Measurements from ENCODE around the gene TMC7. TPM values are rescaled to one million over a fixed set of nuclear protein-coding genes. Genes with fewer than 3 reads are reported as not detected.

The TMC7 gene
- total and polyA plus RNA-seq, 4 donors = 0.06 to 0.42 (median 0.09) TPM

GRCh38 chr16:18938986-18939385 is 44.7 kb upstream of the TMC7 start:
- H3K9me3 ChIP-seq (ENCODE audit: control insufficient read depth in 4 of 4, low read length in 3 of 4) = no peaks in the 10 kb centered on the region
- no peak for DNase-seq (ENCODE audit: low spot score)
- H3K27me3 ChIP-seq (ENCODE audit: control insufficient read depth in 4 of 4, insufficient read depth in 4 of 4, low read length in 3 of 4) = no peaks in the 10 kb centered on the region
- no peak for TF ChIP-seq FOXA1 (IDR thresholded peaks at IDR 0.05)
- 96% methylated on average over 9 of the region's 9 CpGs for WGBS
- H3K9ac ChIP-seq (ENCODE audit: low read depth in 1 of 2, low read length in 2 of 2) = no peak overlapping the region
- no peaks in the 10 kb centered on the region for H3K36me3 ChIP-seq (ENCODE audit: control insufficient read depth in 4 of 4, insufficient read depth in 3 of 4, low read depth in 1 of 4, low read length in 3 of 4)
- no peaks in the 10 kb centered on the region for H3K4me1 ChIP-seq (ENCODE audit: control insufficient read depth in 4 of 4, insufficient read depth in 4 of 4, low read length in 3 of 4)
- no peak overlapping the region for H3K4me3 ChIP-seq (ENCODE audit: low read depth in 1 of 3, low read length in 3 of 3)
- H3K27ac ChIP-seq (ENCODE audit: low read depth in 1 of 2, low read length in 2 of 2) = no peak overlapping the region

GRCh38 chr16:18941471-18941870 is 42.3 kb upstream of the TMC7 start:
- Histone ChIP-seq H3K4me3 (ENCODE audit: low read depth in 1 of 3, low read length in 3 of 3) (no peak overlapping the region), H3K9ac (ENCODE audit: low read depth in 1 of 2, low read length in 2 of 2) (no peak overlapping the region), H3K36me3 (ENCODE audit: control insufficient read depth in 4 of 4, insufficient read depth in 3 of 4, low read depth in 1 of 4, low read length in 3 of 4) (no peaks in the 10 kb centered on the region), H3K27ac (ENCODE audit: low read depth in 1 of 2, low read length in 2 of 2) (no peak overlapping the region), H3K4me1 (ENCODE audit: control insufficient read depth in 4 of 4, insufficient read depth in 4 of 4, low read length in 3 of 4) (peaks cover 0 to 3% (median 0%) of the 10 kb centered on the region in 4 donors), H3K27me3 (ENCODE audit: control insufficient read depth in 4 of 4, insufficient read depth in 4 of 4, low read length in 3 of 4) (no peaks in the 10 kb centered on the region), H3K9me3 (ENCODE audit: control insufficient read depth in 4 of 4, low read length in 3 of 4) (no peaks in the 10 kb centered on the region)
- DNase-seq (ENCODE audit: low spot score) = no peak
- no peak for TF ChIP-seq CTCF (IDR thresholded peaks at IDR 0.05; ENCODE audit: low read depth, low read length, missing input control)
- TF ChIP-seq MAX (IDR thresholded peaks at IDR 0.05) = no peak
- TF ChIP-seq EGR1 (IDR thresholded peaks at IDR 0.05; ENCODE audit: low read depth in 2 of 2) = no peak
- no peak for TF ChIP-seq HNF4A (conservative IDR thresholded peaks at IDR 0.05)
- TF ChIP-seq RXRA (IDR thresholded peaks at IDR 0.05) = no peak
- no peak for TF ChIP-seq RAD21 (IDR thresholded peaks at IDR 0.05)
- no peak for TF ChIP-seq ATF3 (IDR thresholded peaks at IDR 0.05)
- TF ChIP-seq REST (IDR thresholded peaks at IDR 0.05) = no peak
- no peak for TF ChIP-seq TAF1 (conservative IDR thresholded peaks at IDR 0.05)
- no peak for TF ChIP-seq YY1 (IDR thresholded peaks at IDR 0.05)
- no peak for TF ChIP-seq JUND (IDR thresholded peaks at IDR 0.05)
- no peak for TF ChIP-seq GABPA (IDR thresholded peaks at IDR 0.05 in 1 of 2, conservative IDR thresholded peaks at IDR 0.05 in 1 of 2)
- TF ChIP-seq HNF4G (IDR thresholded peaks at IDR 0.05) = no peak
- TF ChIP-seq FOXA2 (IDR thresholded peaks at IDR 0.05) = no peak
- TF ChIP-seq ZBTB33 (IDR thresholded peaks at IDR 0.05) = no peak
- TF ChIP-seq NR2F2 (IDR thresholded peaks at IDR 0.05) = no peak
- TF ChIP-seq FOXA1 (IDR thresholded peaks at IDR 0.05) = no peak
- no peak for TF ChIP-seq SP1 (IDR thresholded peaks at IDR 0.05)

All from liver (tissue), 9 donors.